A549 treated with AZD9567 at 1 μM for 4 hours (cell line): Measurements from ENCODE around the gene ETF1. TPM values are rescaled to one million over a fixed set of nuclear protein-coding genes. Genes with fewer than 3 reads are reported as not detected.

Experiments used
- total RNA-seq: library from RNA; stranded (reverse); fragments of 200-300 nt; extraction: Qiagen RNA extraction; gene quantifications from 5 replicates; pipeline ENCODE4 v1.2.3, GENCODE V29; 2022; ENCODE audit not compliant: insufficient read depth

The ETF1 gene
- 118 to 150 TPM (median 128 TPM) in 5 replicates for total RNA-seq

DNA sequence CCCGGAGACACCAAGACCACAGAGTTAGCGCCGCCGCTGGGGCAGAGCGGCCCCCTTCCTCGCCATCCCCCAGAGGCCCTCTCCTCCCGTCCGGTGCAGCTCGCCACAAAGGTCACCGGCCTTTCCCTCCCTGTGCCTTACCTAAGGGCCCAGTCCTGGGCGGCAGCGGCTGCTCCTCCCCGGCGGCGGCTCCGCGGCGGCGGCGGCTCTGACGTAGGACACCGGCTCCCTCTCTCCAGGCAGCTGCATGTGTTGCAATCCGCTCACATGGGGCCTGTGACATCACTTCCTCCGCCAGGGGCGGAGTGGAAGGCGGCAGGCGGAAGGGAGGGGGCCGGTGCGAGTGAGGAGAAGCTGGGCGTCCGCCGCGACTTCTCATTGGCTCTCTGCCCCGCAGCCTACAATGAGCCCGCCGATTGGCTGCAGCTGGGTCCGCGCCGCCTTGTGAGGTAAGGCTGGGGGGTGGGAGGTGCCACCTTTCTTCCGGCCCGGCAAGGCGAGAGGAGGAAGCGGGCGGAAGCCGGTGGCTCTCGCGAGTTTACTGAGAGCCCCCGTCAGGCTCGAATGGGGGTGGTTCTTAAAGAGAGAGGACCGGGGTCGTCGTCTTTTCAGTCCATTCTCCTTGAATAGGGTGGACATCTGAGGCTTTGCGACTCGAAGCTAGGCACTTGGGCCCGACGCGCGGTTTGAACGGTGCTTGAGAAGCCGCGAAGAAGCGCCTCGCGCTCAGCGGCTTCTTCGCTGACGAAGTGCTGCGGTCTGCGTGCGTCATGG is at the start of gene ETF1:
Gene ETF1, minus strand, starts transcription at position 281 of the 774 bp plus-strand sequence. CDS start 318 bp downstream, outside the sequence.

DNA sequence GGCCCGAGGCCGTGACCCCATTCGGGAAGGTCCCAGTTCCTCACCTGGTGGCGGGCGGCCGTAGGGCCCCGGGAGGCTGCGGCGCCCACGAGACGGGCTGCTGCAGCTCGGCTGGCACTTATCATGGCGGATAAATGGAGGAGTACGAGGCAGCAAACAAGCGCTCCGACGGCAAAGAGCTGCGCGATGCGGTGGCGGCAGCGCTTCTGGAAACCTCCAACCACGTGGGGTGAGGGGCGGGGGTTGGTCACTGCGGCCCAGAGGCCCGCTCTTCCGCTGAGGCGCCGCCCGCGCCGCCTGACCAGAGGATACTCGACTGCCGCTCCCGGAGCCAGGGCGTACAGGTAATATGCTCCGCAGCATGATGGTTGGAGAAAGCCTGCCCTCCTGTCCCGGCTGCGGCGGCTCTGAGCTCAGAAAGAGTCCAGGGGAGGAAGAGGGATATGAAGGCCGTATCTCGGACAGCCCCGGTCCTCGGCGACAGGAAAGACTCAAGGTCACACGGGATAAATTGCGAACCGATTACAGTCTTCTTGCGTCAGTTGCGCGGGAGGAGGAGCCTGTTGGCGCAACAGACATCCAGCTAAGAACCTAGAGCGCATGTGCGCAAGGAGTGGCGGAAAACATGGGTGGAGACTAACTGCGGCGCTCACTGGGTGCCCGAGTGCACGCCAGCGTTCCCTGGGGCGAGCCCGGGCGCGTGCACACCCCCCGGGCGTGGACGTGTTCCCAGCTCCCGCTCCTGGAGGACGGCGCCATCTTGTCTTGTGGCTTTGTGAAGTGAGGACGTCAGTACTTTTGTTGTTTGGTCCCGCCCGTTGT is 32.4 kb upstream of the ETF1 start, which contains the start of gene HSPA9:
Gene HSPA9, minus strand, starts transcription at position 208 of the 822 bp plus-strand sequence. Its CDS starts 83 bp downstream, at position 125.

DNA sequence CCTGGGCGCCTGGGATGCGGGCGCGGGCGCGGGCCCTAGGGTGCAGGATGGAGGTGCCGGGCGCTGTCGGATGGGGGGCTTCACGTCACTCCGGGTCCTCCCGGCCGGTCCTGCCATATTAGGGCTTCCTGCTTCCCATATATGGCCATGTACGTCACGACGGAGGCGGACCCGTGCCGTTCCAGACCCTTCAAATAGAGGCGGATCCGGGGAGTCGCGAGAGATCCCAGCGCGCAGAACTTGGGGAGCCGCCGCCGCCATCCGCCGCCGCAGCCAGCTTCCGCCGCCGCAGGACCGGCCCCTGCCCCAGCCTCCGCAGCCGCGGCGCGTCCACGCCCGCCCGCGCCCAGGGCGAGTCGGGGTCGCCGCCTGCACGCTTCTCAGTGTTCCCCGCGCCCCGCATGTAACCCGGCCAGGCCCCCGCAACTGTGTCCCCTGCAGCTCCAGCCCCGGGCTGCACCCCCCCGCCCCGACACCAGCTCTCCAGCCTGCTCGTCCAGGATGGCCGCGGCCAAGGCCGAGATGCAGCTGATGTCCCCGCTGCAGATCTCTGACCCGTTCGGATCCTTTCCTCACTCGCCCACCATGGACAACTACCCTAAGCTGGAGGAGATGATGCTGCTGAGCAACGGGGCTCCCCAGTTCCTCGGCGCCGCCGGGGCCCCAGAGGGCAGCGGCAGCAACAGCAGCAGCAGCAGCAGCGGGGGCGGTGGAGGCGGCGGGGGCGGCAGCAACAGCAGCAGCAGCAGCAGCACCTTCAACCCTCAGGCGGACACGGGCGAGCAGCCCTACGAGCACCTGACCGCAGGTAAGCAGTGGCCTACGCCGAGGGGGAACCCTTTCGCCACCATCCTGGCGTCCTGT is 77.5 kb downstream of the ETF1 start, which contains the start of gene EGR1:
Gene EGR1, plus strand, starts transcription at position 219 of the 864 bp plus-strand sequence. Its CDS starts 283 bp downstream, at position 502.

Other genes with a start within 250 kb of the ETF1 start
- gene CDC25C, start 211.4 kb downstream of the ETF1 start, total RNA-seq = 9.5 to 13.8 TPM (median 9.8 TPM) in 5 replicates
- gene FAM53C, start 205.0 kb downstream of the ETF1 start, total RNA-seq = 22.3 to 25.3 TPM (median 22.7 TPM) in 5 replicates
- gene KDM3B, start 190.6 kb downstream of the ETF1 start, total RNA-seq = 36.8 to 51.6 TPM (median 39.2 TPM) in 5 replicates
- gene REEP2, start 104.2 kb downstream of the ETF1 start, total RNA-seq = 5.0 to 7.4 TPM (median 7.0 TPM) in 5 replicates
- gene EGR1, start 77.8 kb downstream of the ETF1 start, total RNA-seq = 12.7 to 21.2 TPM (median 17.1 TPM) in 5 replicates
- gene HSPA9, start 32.2 kb upstream of the ETF1 start, total RNA-seq = 321 to 383 TPM (median 325 TPM) in 5 replicates
- 183 to 242 TPM (median 192 TPM) in 5 replicates for gene CTNNA1, start 210.2 kb upstream of the ETF1 start, total RNA-seq